ENCODE data around the gene SUMF2.

DNA sequence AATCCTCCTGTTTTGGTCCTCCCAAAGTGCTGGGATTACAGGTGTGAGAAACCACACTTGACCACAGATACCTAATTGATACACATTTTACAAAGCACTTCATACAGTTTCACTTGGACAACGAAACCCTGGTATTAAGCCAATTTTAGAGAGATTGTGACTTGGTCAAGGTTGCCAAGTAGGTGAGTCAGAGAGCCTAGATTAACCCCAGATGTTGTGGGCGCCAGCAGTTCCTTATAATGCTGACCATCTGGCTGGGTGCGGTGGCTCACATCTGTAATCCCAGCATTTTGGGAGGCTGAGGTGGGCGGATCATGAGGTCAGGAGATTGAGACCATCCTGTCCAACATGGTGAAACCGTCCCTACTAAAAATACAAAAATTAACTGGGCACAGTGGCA lies 33.6 kb downstream of the SUMF2 start:
- TF ChIP-seq, protein P1, sequence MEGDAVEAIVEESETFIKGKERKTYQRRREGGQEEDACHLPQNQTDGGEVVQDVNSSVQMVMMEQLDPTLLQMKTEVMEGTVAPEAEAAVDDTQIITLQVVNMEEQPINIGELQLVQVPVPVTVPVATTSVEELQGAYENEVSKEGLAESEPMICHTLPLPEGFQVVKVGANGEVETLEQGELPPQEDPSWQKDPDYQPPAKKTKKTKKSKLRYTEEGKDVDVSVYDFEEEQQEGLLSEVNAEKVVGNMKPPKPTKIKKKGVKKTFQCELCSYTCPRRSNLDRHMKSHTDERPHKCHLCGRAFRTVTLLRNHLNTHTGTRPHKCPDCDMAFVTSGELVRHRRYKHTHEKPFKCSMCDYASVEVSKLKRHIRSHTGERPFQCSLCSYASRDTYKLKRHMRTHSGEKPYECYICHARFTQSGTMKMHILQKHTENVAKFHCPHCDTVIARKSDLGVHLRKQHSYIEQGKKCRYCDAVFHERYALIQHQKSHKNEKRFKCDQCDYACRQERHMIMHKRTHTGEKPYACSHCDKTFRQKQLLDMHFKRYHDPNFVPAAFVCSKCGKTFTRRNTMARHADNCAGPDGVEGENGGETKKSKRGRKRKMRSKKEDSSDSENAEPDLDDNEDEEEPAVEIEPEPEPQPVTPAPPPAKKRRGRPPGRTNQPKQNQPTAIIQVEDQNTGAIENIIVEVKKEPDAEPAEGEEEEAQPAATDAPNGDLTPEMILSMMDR (IDR thresholded peaks at IDR 0.05; ENCODE audit: low read depth, low read length), result no peak
- TF ChIP-seq POLR2A (IDR thresholded peaks at IDR 0.05; ENCODE audit: extremely low read depth, insufficient read length), result no peak

Measured in NB4 (cell line).